Stimulated activated naive B cell treated with anti-CD40 and anti-IgM and Interleukin-4, amounts not matched to agents 10 μg/mL and 1 μg/mL and 100 μg/mL, for 72 hours (primary cell): ENCODE data around the gene CPEB4.

Experiments
- ATAC-seq, 2 donors: fragments of 150-1000 bp; cut with Tn5 transposase; replicated peaks; 2 replicates each; pipeline ENCODE4 v1.10.0; 2021; ENCODE audit warnings: moderate library complexity in 1 of 2
- DNase-seq: peaks from one replicate; pipeline ENCODE4 v3.0.0; 2021
- H3K27ac Mint-ChIP-seq: one replicate; pipeline ENCODE4 v1.8.0; 2022; ENCODE audit warnings: mild to moderate bottlenecking, mixed read lengths
- H3K27me3 Mint-ChIP-seq, 2 donors: one replicate each; pipeline ENCODE4 v1.8.0; 2022; ENCODE audit warnings: mixed read lengths in 2 of 2
- H3K36me3 Mint-ChIP-seq, 2 donors: one replicate each; pipeline ENCODE4 v1.8.0; 2022; ENCODE audit warnings: mixed read lengths in 2 of 2, mild to moderate bottlenecking in 1 of 2
- H3K4me1 Mint-ChIP-seq, 2 donors: one replicate each; pipeline ENCODE4 v1.8.0; 2022; ENCODE audit warnings: mixed read lengths in 2 of 2, mild to moderate bottlenecking in 1 of 2
- H3K4me3 Mint-ChIP-seq, 2 donors: one replicate each; pipeline ENCODE4 v1.8.0; 2022; ENCODE audit warnings: mild to moderate bottlenecking in 2 of 2, mixed read lengths in 2 of 2, moderate library complexity in 1 of 2
- H3K9me3 Mint-ChIP-seq, 2 donors: one replicate each; pipeline ENCODE4 v1.8.0; 2022; ENCODE audit warnings: mixed read lengths in 2 of 2, mild to moderate bottlenecking in 1 of 2

The CPEB4 gene

DNA sequence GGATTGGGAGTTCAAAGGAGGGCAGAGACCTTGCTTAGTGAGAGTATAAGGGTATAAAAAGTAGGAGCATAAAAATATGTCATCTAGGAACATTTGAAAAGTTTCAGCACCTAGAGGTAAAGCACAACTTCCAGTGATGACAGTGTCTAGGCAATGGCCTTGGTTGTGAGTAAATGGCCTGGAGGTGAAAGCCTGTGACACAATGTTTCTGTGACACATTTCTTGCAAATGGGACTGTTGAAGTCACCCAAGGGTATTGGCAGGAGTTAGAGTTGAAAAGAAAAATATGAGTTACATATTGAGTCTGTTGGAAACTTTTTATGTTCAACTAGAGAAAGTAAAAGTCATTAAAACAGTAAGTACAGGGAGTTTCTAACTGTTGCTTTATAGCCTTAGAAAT is 115.6 kb downstream of the CPEB4 start:
- H3K4me3 Mint-ChIP-seq: no peak overlapping the region
- no peaks in the 10 kb centered on the region for H3K36me3 Mint-ChIP-seq
- H3K27me3 Mint-ChIP-seq: peaks cover 19 to 26% of the 10 kb centered on the region in 2 donors
- no peak overlapping the region for H3K27ac Mint-ChIP-seq
- H3K9me3 Mint-ChIP-seq: no peaks in the 10 kb centered on the region
- DNase-seq (no peak), ATAC-seq (no peak)
- H3K4me1 Mint-ChIP-seq: no peaks in the 10 kb centered on the region

DNA sequence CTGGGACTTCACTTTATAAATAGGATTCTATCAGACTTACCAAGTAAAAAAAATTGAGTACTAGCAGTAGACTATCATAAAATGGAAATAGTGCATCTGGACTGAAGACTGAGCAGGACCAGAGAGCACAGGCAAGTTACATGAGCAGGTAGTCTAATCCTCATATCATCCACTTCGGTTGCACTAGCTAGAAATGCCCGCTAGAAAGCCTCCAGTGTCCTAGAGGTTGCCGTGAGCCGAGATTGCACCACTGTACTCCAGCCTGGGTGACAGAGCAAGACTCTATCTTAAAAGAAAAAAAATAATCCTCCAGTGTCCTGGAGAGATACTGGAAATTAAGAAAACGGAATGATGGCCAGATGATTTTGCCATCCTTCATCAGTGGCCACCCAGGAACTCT is 120.8 kb downstream of the CPEB4 start:
- Mint-ChIP-seq H3K9me3 (no peaks in the 10 kb centered on the region), H3K27me3 (peaks cover 9 to 18% of the 10 kb centered on the region in 2 donors), H3K27ac (no peak overlapping the region), H3K36me3 (no peaks in the 10 kb centered on the region), H3K4me3 (no peak overlapping the region), H3K4me1 (no peaks in the 10 kb centered on the region)
- DNase-seq: no peak
- ATAC-seq: no peak

DNA sequence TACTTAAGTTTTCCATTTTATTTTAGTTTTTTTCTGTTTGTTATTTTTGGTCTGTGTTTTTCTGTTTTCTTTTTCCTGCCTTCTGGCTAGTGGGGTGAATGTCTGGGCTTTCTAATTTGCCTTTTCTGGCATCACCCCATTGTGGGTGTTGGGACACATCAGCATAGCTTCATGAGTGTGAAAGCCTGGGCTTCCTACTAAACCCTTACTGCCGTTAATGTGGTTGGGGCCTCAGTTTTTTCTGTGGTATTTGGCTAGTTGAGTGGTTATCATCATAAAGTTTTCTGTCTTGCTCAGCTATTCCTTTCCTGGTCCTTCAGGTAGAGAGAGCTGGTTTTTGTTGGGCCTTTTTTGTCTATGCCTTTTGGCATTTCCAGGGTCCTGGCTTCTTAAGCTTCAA is 122.2 kb downstream of the CPEB4 start:
- ATAC-seq (no peak), DNase-seq (no peak)
- Mint-ChIP-seq H3K9me3 (no peaks in the 10 kb centered on the region), H3K36me3 (no peaks in the 10 kb centered on the region), H3K4me3 (no peak overlapping the region), H3K27ac (no peak overlapping the region), H3K4me1 (no peaks in the 10 kb centered on the region), H3K27me3 (peaks cover 9 to 18% of the 10 kb centered on the region in 2 donors)

DNA sequence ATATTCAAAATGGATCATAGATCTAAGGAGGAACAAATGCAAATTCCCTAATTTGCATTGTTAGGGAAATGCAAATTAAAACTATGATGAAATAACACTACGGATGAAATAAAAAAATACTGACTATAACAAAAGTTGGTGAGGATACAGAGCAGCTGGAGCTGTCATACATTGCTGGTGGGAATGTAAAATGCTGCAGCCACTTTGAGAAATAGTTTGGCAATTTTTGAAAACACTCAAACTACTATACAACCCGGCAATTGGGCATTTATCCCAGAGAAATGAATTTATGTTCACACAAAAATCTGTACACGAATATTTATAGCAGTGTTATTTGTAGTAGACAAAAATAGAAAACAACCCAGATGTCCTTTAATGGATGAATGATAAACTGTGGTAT is 123.3 kb downstream of the CPEB4 start:
- no peak overlapping the region for H3K27ac Mint-ChIP-seq
- H3K27me3 Mint-ChIP-seq: peaks cover 3 to 12% of the 10 kb centered on the region in 2 donors
- H3K36me3 Mint-ChIP-seq: no peaks in the 10 kb centered on the region

More for the DNA sequence above, 123.3 kb downstream of the CPEB4 start:
- H3K4me1 Mint-ChIP-seq: no peaks in the 10 kb centered on the region
- no peaks in the 10 kb centered on the region for H3K9me3 Mint-ChIP-seq
- DNase-seq (no peak), ATAC-seq (no peak)
- no peak overlapping the region for H3K4me3 Mint-ChIP-seq
